OCI-M2 (cell line): Measurements from ENCODE around the gene CLDN9.
A peak's percentile ranks its signal among the peaks of the same experiment; 100 is the strongest.

Source experiments
- DNase-seq: peaks from one replicate; lab custom pipeline; 2025; ENCODE audit not compliant: unreplicated experiment; lab: John Stamatoyannopoulos, UW

Gene CLDN9

DNA sequence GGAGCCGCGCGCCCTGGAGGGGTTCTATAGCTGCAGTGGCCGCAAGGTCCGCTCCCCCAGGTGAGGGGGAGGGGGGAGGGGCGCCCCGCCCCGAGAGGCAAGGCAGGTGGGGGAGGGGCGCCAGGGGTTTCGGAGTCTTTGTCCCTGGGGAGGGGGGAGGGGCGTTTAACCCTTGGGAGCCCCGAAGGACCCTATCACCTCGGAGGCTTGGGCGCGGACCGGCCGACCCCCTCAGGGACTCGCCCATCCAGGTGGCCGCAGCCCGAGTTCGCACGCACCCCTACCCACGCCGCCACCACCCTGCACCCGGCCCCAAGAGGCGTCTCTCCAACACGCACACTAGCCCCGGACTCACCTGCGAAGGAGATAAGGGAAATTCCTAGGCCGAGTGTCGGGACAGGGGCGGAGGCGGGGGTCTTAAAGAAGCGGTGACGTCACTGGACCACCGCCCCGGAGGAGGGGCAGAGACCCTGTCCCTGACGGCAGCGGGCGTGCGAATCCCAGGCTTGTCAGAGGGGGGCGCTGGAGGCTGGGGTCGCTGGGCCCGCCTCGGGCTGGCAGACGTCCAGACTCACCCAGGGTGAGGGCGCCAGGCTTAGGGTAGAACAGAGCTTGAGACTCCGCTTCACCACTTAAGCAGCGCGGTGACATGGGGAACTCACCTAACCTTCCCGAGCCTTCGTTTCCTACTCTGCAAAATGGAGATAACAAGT is 5.2 kb downstream of the CLDN9 start, which contains the start of gene CLDN6:
Gene CLDN6 (minus strand): TSS at position 390 of the 713 bp plus-strand sequence. CDS start 2,162 bp downstream, outside the sequence.
- no peak for DNase-seq

DNA sequence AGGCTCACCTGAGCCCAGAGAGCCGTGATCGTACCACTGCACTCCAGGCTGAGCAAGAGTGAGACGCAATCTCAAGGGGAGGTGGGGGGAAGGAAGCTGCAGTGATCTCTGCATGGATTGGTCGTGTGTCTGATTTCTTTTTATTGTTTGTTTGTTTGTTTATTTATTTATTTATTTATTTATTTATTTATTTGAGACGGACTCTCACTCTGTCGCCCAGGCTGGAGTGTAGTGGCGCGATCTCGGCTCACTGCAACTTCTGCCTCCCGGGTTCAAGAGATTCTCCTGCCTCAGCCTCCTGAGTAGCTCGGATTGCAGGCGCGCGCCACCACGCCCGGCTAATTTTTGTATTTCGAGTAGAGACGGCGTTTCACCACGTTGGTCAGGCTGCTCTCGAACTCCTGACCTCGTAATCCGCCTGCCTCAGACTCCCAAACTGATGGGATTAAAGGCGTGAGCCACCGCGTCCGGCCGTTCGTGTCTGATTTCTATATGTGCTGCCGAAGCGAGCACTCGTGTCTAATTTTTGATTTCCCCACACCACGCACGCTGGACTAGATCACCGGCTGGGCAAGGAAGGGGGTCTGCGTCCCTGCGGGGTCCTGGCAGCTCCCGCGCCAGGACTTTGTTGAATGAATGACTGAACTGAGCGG is 7.0 kb downstream of the CLDN9 start:
- DNase-seq: no peak

DNA sequence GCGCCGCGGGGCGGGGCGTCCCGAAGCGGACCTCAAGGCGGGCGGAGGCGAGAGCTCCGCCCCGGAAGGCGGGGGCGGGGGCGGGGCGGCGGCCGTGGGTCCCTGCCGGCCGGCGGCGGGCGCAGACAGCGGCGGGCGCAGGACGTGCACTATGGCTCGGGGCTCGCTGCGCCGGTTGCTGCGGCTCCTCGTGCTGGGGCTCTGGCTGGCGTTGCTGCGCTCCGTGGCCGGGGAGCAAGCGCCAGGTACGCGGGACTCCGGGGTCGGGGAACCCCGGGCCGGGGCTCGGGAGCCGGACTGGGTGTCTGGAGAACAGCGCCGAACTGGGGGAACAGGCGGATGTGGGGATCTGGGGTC is 7.5 kb downstream of the CLDN9 start, which contains the start of gene TNFRSF12A:
Gene TNFRSF12A (plus strand): TSS at position 122 of the 357 bp plus-strand sequence. CDS start 30 bp downstream, at position 152.
- no peak for DNase-seq

- no peak for DNase-seq
These were observed 8.1 kb downstream of the CLDN9 start for GRCh38 chr16:3020604-3021448.

DNA sequence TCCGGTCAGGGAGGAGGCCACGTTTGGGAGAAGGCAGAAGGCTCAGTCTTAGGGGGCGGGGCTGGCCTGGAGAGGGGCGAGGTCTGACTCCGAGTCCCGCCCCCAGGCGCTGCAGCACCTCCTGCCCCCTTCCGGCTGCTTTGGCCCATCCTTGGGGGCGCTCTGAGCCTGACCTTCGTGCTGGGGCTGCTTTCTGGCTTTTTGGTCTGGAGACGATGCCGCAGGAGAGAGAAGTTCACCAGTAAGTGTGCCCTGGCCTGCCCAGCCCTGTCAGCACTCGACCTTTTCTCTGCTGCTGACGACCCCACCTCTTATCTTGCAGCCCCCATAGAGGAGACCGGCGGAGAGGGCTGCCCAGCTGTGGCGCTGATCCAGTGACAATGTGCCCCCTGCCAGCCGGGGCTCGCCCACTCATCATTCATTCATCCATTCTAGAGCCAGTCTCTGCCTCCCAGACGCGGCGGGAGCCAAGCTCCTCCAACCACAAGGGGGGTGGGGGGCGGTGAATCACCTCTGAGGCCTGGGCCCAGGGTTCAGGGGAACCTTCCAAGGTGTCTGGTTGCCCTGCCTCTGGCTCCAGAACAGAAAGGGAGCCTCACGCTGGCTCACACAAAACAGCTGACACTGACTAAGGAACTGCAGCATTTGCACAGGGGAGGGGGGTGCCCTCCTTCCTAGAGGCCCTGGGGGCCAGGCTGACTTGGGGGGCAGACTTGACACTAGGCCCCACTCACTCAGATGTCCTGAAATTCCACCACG is 8.9 kb downstream of the CLDN9 start:
- no peak for DNase-seq

DNA sequence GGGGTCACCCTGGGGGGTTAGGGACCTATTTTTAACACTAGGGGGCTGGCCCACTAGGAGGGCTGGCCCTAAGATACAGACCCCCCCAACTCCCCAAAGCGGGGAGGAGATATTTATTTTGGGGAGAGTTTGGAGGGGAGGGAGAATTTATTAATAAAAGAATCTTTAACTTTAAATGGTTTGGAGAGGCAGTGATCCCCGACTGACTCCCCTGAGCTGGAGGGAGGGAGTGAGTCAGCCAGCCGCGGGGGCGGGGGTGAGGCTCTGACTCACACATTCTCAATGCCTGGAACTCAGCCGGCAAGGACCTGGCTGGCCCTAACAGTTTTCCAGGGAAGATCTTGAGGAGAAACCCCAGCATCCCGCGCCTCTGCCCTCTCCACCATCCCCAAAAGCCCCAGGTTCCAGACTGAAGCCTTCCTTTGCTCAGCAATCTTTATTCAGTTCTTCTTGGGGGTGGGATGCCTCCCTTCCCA is 9.5 kb downstream of the CLDN9 start:
- no peak for DNase-seq

DNA sequence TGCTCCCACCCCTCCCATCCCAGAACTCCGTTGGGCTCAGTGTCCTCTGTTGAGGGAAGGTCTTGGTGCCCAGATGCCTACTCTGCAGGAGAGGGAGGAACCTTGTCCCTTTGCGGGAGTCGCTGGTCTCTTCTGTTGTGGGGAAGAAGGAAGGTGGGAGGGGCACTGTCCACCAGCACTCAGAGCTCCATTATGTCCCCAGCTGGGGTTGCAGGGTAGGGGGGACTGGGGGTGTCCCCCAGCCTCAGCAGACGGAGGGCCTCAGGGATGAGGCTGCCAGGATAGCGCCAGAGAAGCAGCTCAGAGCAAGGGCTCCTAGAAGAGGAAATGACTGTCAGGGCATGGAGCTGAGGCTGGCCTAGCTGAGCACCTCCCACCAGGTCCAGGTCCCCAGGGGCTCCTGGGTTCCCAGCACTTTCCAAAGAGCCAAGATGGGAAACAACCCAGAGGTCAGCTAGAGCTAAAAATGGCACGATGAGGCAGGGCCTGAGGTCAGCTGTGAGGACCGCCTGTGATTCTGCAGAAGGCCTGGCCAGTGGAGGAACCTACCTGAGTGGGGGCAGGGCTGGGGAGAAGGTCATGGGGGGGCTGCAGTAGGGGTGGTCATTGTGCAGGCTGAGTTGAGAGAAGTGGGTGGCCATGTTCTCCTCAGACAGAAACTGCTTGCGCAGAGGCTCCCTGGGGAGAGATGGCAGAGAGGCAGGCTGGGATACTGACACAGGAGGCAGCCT is 10.1 kb downstream of the CLDN9 start:
- DNase-seq: no peak

- DNase-seq: no peak
These were observed 10.6 kb downstream of the CLDN9 start for GRCh38 chr16:3023415-3023668.

DNA sequence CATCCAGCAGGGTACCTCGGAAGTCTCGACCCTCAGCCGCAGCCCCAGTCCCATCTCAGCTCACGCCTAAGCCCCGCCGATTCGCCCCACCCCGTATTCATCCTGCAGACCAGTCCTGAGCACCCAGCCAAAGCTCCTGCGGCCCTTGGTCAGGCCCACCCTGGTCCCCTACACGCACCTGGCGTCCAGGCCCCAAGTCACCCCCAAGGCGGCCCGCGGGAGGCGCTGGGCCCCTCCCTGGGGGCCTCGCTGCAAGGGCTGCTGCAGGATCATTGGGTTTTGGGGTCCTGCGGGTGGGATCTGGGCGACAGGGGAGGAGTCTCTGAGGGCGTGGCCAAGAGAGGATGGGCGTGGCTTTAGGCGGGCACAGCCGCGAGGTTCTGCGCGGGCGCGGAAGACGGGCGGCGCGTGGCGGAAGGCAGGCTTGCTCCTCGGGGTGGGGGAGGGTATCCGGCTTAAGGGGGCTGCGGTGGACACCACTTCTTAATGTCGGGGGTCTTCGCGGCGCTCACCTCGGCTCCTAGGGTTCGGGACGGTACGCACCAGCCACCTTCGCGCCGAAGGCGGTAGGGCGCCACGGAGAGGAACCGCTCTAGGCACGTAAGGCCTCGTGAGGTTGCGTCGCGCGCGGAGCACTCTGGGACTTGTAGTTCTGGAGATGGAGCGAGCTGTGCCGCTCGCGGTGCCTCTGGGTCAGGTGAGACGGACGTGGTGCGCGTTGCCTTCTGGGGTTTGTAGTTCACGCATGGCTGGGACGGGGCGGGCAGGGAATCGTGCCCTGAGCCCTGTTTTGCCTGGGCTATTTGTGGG is 11.2 kb downstream of the CLDN9 start, which contains the start of the genes HCFC1R1 and THOC6:
Gene HCFC1R1 (minus strand): TSS at position 274 of the 810 bp plus-strand sequence. CDS start 1 bp downstream, at position 273.
Gene THOC6 (plus strand): TSS at position 367 of the 810 bp plus-strand sequence. CDS start 292 bp downstream, at position 659.
- DNase-seq: peak; percentile 77

DNA sequence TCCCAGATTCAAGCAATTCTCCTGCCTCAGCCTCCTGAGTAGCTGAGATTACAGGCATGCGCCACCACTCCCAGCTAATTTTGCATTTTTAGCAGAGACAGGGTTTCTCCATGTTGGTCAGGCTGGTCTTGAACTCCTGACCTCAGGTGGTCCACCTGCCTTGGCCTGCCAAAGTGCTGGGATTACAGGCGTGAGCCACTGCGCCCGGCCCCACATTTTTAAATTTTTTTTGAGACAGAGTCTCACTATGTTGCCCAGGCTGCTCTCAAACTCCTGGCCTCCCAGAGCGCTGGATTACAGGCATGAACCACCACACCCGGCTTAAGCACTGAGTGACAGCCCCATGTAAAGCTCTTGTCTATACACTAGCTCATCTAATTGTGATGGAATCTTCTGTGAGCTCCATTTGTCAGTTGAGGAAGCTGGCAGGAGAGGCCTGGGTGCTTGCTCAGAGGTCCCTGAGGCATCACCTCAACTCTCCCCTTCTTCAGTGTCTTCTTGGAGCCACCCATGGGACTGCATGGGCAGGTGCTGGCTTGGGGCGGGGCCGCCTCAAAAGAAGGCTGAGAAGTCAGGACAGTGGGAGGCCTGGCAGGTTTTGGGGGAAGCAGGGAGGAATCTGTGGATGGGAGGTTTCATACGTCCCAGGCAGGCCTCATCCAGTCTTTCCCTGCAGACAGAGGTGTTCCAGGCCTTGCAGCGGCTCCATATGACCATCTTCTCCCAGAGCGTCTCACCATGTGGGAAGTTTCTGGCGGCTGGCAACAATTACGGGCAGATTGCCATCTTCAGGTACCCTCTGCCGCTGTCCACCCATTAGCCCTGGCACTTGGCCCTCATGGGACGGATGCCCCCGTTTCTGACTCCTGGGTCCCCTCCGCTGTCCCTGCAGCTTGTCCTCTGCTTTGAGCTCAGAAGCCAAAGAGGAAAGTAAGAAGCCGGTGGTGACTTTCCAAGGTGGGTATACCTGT is 12.6 kb downstream of the CLDN9 start:
- no peak for DNase-seq

DNA sequence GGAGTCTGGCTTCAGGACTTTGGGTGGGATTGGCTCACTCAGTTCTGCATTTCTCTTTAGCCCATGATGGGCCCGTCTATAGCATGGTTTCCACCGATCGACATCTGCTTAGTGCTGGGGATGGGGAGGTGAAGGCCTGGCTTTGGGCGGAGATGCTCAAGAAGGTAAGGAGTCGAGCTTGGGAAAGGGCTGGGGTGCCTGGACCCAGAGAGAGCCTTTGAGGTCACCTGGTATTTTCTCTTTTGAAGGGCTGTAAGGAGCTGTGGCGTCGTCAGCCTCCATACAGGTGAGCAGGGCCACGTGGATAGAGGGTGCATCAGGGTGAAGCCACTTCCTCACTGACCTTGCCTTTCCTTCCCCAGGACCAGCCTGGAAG is 13.3 kb downstream of the CLDN9 start:
- no peak for DNase-seq

GRCh38 chr16:3026609-3027488 is 14.1 kb downstream of the CLDN9 start:
- no peak for DNase-seq

DNA sequence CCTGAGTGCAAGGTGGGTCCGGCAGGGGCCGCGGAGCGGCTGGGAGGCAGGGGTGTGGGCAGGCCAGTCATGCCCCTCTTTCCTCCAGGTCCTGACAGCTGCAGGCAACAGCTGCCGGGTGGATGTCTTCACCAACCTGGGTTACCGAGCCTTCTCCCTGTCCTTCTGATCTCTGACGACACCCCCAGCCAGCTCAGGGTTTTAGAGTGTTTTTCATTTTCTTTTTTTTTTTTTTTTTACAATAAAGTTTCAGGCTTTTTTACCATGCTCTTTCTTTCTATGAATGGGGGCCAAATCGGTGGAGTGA is 14.7 kb downstream of the CLDN9 start:
- no peak for DNase-seq

DNA sequence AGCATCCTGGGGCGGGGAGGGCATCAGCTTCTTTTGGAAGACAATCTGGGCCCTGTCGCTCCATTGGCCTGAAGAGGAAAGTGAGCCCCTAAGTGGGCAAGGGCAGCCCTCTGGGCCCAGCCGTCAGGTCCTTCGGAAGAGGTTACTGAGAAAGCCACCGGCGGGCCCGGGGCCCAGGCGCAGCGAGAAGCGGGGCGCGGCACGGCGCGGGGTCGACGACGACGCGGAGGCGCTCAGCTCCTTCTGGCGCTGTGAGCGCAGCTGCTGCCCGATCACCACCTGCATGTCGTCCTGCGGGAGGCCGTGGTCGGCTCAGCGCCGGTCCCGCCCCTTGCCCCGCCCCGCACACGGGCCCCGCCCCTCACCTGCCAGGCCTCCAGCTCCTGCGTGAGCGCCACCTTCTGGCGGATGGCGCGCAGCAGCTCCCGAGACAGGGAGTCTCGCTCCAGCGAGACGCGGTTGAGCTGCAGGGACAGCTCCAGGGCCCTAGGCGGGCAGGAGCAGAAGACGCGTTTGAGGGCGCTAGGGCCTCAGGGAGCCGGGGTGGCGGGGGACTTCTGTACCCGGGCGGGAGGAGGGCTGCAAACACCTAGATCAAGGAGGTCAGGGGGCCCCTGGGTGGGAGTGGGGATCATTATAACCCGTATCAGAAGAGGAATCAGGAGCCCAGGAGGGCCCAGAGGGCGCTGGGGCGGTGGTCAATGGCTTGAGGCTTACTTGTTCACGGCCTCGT is 15.4 kb downstream of the CLDN9 start:
- DNase-seq: no peak

GRCh38 chr16:3028716-3029319 is 16.1 kb downstream of the CLDN9 start:
- DNase-seq: no peak

DNA sequence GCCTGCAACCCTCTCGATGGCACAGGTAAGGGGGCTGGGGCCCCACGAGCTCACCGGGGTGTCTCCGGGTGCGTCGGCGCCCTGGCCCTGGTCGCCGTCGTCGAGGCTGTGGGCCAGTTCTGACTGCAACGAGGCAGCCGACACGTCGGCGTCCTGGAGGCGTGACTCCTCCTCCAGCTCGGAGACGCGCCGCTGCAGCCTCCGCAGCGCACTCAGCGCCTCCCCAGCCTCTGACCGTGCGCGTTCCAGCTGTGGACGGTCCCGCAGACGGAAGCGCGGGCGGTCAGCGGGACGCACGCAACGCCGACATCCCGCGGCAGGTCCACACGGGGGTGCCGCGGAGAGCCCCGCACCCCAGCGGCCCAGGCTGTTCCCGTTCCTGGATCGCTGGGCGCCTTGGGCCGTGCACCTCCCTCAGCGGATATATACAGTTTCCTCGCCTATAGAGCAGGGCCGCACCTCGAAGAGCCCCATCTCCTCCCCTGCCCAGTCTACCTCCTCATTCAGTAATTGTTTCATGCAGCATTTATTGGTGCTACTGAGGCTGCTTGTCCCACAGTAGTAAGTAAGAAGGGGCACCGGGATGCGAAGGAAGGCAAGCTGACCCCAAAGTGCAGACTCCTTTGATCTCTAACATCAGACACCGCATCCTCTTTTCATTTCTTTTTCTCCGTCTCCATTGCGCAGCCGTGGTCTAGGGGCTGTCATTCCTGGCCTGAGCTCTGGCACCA is 16.9 kb downstream of the CLDN9 start:
- no peak for DNase-seq
